MCF 10A (cell line): ENCODE data around the gene BICD1. TPM values are rescaled to one million over a fixed set of nuclear protein-coding genes. Genes with fewer than 3 reads are reported as not detected.

Source experiments
- BruUV-seq: library from RNA; stranded (reverse); fragments of 400-500 nt; replicated peaks from 2 replicates; lab custom pipeline; 2021; lab: Mats Ljungman, UMichigan
- CTCF ChIA-PET: fragments of 300-600 bp; sonication (Branson Sonifier 250); formaldehyde crosslinking; extraction: SDS; loops from one replicate; lab custom pipeline; 2021; ENCODE audit warnings: antibody characterized with exemption, inconsistent platforms; lab: Yijun Ruan, JAX
- POLR2A ChIA-PET: fragments of 300-600, 350-650 bp; sonication (Branson Sonifier 250); formaldehyde crosslinking; extraction: SDS; loops from one replicate; lab custom pipeline; 2020; ENCODE audit warnings: antibody characterized with exemption, inconsistent platforms; lab: Yijun Ruan, JAX
- DNase-seq: peaks from one replicate; pipeline ENCODE4 v3.0.0-alpha.2; 2018; ENCODE audit not compliant: unreplicated experiment
- H3K27ac Mint-ChIP-seq: one replicate; pipeline ENCODE4 v1.8.0; 2022; ENCODE audit warnings: mild to moderate bottlenecking, low read depth, mixed read lengths; ENCODE audit not compliant: unreplicated experiment
- H3K27me3 Mint-ChIP-seq: one replicate; pipeline ENCODE4 v1.8.0; 2022; ENCODE audit warnings: mixed read lengths; ENCODE audit not compliant: insufficient read depth, unreplicated experiment
- H3K36me3 Mint-ChIP-seq: one replicate; pipeline ENCODE4 v1.8.0; 2022; ENCODE audit warnings: mild to moderate bottlenecking, moderate library complexity, mixed read lengths; ENCODE audit not compliant: insufficient read depth, unreplicated experiment
- H3K4me1 Mint-ChIP-seq: one replicate; pipeline ENCODE4 v1.8.0; 2022; ENCODE audit warnings: mixed read lengths; ENCODE audit not compliant: insufficient read depth, unreplicated experiment
- H3K4me3 Mint-ChIP-seq: one replicate; pipeline ENCODE4 v1.8.0; 2022; ENCODE audit warnings: mild to moderate bottlenecking, moderate library complexity, mixed read lengths; ENCODE audit not compliant: unreplicated experiment
- H3K9me3 Mint-ChIP-seq: one replicate; pipeline ENCODE4 v1.8.0; 2022; ENCODE audit warnings: mixed read lengths; ENCODE audit not compliant: unreplicated experiment
- intact Hi-C: fragments of 100-400 bp; cut with micrococcal nuclease; formaldehyde crosslinking; loops from 2 replicates; pipeline ENCODE4 v1.14.1; 2022
- total RNA-seq: library from RNA; stranded (reverse); gene quantifications from 2 replicates; pipeline ENCODE4 v1.2.3, GENCODE V29; 2022
- TF ChIP-seq, protein P1 (sequence below): fragments of 200-600 bp; IDR thresholded peaks from one replicate; pipeline ENCODE4 v1.8.0; 2022; ENCODE audit warnings: antibody characterized with exemption, mild to moderate bottlenecking; ENCODE audit not compliant: unreplicated experiment

BICD1 gene
- total RNA-seq, 1 experiment from 2014 or later: 49.3 TPM

DNA sequence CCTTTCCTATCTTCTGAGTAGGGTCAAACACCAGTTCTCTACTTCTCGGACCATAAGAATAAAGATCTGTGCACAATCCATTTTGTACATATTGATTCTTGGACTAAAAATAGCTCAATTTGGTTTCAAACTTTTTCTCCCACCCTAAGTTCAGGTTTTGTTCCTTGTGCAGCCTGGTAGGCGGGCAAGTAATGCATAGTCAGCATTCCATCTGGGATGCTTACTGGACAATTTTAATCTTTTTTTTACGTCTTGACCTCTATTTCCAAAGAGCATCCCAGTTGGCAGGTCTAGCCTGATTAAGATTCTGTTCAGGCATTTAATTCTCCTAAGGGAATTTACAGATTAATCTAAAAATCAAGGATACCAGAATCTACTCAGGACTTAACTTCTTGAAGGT lies 126.9 kb downstream of the BICD1 start:
- no peak for DNase-seq
- H3K4me1 Mint-ChIP-seq: no peaks in the 10 kb centered on the region
- no peak overlapping the region for H3K27ac Mint-ChIP-seq
- no peaks in the 10 kb centered on the region for H3K36me3 Mint-ChIP-seq
- H3K9me3 Mint-ChIP-seq: peaks cover 7% of the 10 kb centered on the region
- BruUV-seq: no TSS peak
- H3K27me3 Mint-ChIP-seq: no peaks in the 10 kb centered on the region
- ChIA-PET CTCF (interaction anchor here (1.1 kb wide), 1 partner anchor 10 kb away, joined by 4 read pairs; no protein-coding TSS in a partner anchor), POLR2A (interaction anchor here (1.3 kb wide), 1 partner anchor 9 kb away, joined by 3 read pairs; no protein-coding TSS in a partner anchor)
- intact Hi-C loops: no loop called here
- TF ChIP-seq, protein P1, sequence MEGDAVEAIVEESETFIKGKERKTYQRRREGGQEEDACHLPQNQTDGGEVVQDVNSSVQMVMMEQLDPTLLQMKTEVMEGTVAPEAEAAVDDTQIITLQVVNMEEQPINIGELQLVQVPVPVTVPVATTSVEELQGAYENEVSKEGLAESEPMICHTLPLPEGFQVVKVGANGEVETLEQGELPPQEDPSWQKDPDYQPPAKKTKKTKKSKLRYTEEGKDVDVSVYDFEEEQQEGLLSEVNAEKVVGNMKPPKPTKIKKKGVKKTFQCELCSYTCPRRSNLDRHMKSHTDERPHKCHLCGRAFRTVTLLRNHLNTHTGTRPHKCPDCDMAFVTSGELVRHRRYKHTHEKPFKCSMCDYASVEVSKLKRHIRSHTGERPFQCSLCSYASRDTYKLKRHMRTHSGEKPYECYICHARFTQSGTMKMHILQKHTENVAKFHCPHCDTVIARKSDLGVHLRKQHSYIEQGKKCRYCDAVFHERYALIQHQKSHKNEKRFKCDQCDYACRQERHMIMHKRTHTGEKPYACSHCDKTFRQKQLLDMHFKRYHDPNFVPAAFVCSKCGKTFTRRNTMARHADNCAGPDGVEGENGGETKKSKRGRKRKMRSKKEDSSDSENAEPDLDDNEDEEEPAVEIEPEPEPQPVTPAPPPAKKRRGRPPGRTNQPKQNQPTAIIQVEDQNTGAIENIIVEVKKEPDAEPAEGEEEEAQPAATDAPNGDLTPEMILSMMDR: no peak
- H3K4me3 Mint-ChIP-seq: no peak overlapping the region

DNA sequence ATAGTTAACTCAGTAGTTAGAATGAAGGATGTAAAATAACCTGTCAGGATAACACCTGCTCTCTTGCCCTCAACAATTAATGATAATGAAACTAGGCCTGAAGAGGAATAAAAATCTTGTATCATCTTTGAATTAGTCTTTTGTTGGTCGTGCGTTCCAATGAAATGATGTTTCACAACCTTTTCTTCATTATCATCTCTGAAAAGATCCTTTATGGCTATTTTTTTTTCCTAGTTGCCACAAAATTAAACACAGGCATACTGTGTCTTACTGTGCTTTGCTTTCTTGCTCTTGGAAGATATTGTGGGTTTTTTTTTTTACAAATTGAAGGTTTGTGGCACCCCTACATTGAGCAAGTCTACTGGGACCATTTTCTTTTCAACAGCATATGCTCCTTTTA lies 128.6 kb downstream of the BICD1 start:
- ChIA-PET POLR2A (no interaction called here), CTCF (interaction anchor here (0.7 kb wide), 1 partner anchor 159 kb away, joined by 3 read pairs; no protein-coding TSS in a partner anchor)
- Mint-ChIP-seq H3K27me3 (no peaks in the 10 kb centered on the region), H3K27ac (no peak overlapping the region), H3K4me1 (no peaks in the 10 kb centered on the region), H3K4me3 (no peak overlapping the region), H3K9me3 (peaks cover 7% of the 10 kb centered on the region), H3K36me3 (no peaks in the 10 kb centered on the region)
- DNase-seq: no peak
- no TSS peak for BruUV-seq
- TF ChIP-seq, protein P1: no peak
- intact Hi-C loops: no loop called here

DNA sequence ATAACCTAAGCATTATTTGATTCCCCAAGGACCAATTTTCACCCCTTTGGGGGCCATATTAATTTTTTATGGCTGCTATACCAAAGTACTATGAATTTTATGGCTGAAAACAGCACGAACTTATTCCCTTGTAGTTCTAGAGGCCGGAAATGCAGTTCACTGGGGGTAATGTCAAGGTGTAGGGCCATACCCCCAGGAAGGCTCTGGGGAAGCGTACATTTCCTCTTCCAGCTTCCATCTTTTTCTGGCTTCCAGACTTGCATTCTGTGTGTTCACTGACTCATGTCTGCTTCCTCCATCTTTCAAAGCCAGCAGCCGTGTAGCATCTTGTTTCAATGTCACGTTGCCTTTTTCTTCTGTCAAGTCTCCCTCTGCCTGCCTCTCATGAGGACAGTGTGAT lies 133.5 kb downstream of the BICD1 start:
- Mint-ChIP-seq H3K27me3 (no peaks in the 10 kb centered on the region), H3K9me3 (peaks cover 7% of the 10 kb centered on the region), H3K4me3 (no peak overlapping the region), H3K27ac (no peak overlapping the region), H3K4me1 (no peaks in the 10 kb centered on the region), H3K36me3 (no peaks in the 10 kb centered on the region)
- ChIA-PET CTCF (no interaction called here), POLR2A (interaction anchor here (1.2 kb wide), 1 partner anchor 9 kb away, joined by 3 read pairs; no protein-coding TSS in a partner anchor)
- intact Hi-C loops: no loop called here
- BruUV-seq: no TSS peak
- no peak for DNase-seq
- TF ChIP-seq, protein P1: no peak

DNA sequence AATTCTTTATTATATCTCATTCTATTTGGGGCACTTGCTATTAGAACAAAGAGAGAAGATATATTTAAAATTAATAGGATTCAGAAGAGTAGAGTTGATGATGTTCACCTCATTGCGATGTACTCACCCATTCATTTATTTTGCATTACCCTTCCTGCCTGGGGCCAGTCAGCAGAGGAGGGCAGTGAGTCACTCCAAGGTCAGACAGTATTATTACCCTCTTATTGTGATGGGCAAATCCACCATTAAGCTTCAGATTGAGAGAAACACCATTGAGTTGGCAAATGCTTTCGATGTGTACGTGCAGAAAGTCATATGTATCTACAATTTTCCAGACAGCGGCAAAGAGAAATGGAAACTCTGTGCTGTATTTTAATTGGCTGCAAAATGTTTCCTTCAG lies 134.2 kb downstream of the BICD1 start:
- intact Hi-C loops: no loop called here
- Mint-ChIP-seq H3K4me3 (no peak overlapping the region), H3K27ac (no peak overlapping the region), H3K36me3 (peaks cover 5% of the 10 kb centered on the region), H3K4me1 (no peaks in the 10 kb centered on the region), H3K9me3 (peaks cover 7% of the 10 kb centered on the region), H3K27me3 (no peaks in the 10 kb centered on the region)
- TF ChIP-seq, protein P1: no peak
- no TSS peak for BruUV-seq
- POLR2A ChIA-PET: interaction anchor here (1.2 kb wide), 1 partner anchor 8 kb away, joined by 3 read pairs; no protein-coding TSS in a partner anchor
- DNase-seq: peak; percentile 36
- CTCF ChIA-PET: no interaction called here
